Measurements from ENCODE around the gene KCNQ2.

Gene KCNQ2

GRCh38 chr20:63359164-63359934, 113.1 kb downstream of the KCNQ2 start:
- TF ChIP-seq NFIC (IDR thresholded peaks at IDR 0.05) (no peak), EP300 (IDR thresholded peaks at IDR 0.05; ENCODE audit: borderline replicate concordance) (no peak), EGR1 (IDR thresholded peaks at IDR 0.05) (no peak), FOXM1 (IDR thresholded peaks at IDR 0.05; ENCODE audit: borderline replicate concordance, low read depth) (no peak), ZBTB7A (IDR thresholded peaks at IDR 0.05; ENCODE audit: low read depth) (no peak), CREB1 (IDR thresholded peaks at IDR 0.05; ENCODE audit: low read depth) (no peak), YY1 (IDR thresholded peaks at IDR 0.05; ENCODE audit: low read depth) (no peak), USF1 (IDR thresholded peaks at IDR 0.05) (no peak), TEAD4 (IDR thresholded peaks at IDR 0.05) (no peak)
- TF ChIP-seq, protein P1, sequence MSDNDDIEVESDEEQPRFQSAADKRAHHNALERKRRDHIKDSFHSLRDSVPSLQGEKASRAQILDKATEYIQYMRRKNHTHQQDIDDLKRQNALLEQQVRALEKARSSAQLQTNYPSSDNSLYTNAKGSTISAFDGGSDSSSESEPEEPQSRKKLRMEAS (IDR thresholded peaks at IDR 0.05), result no peak

GRCh38 chr20:63357921-63358905, 114.2 kb downstream of the KCNQ2 start:
- TF ChIP-seq TCF12 (IDR thresholded peaks at IDR 0.05; ENCODE audit: low read depth) (peak; percentile 58), FOXM1 (IDR thresholded peaks at IDR 0.05; ENCODE audit: borderline replicate concordance, low read depth) (no peak), NFIC (IDR thresholded peaks at IDR 0.05) (peak; percentile 90), YY1 (IDR thresholded peaks at IDR 0.05; ENCODE audit: low read depth) (0 out of 2 replicates have a peak, but pooled peaks have one; percentile 32), EP300 (IDR thresholded peaks at IDR 0.05; ENCODE audit: borderline replicate concordance) (peak; percentile 58), TAF1 (IDR thresholded peaks at IDR 0.05; ENCODE audit: low read depth) (no peak)
- TF ChIP-seq, protein P1 (IDR thresholded peaks at IDR 0.05), result 0 out of 2 replicates have a peak, but pooled peaks have one; percentile 21

DNA sequence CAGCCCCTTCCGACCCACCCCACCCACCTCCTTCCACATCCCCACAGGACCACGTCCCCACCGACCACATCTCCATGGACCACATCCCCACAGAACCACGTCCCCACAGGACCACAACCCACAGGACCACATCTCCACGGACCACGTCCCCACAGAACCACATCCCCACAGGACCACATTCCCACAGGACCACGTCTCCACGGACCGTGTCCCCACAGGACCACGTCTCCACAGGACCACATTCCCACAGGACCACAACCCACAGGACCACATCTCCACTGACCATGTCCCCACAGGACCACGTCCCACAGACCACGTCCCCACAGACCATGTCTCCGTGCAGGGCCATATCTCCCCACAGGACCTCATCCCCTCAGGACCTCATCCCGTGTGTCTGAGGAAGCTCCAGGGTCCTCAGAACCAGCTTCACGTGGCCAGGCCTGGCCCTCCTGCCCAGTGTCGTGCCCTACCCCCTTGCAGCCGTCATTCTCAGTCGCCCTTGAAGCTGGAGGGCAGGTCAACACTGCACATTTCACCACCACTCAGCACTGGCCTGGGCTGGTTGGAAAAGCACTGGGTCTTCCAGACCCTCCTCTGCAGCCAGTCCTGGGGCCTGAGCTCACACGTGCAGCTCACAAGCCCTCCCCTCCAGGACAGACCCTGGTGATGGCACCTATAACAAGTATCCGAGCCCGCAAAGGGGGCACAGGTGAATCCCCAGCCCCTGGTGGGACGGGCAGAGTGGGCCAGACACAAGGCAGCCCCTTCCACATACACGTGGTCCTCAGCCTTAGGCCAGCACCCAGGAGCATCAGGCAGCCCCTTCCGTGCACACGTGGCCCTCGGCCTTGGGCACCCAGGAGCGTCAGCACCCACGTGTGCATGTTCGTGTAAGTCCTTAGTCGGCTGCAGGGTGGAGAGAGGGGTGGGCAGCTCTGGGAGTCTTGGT, 115.2 kb downstream of the KCNQ2 start:
- no peak for TF ChIP-seq RAD21 (IDR thresholded peaks at IDR 0.05; ENCODE audit: low read depth)
- TF ChIP-seq USF1 (IDR thresholded peaks at IDR 0.05), result no peak
- TF ChIP-seq ZBTB7A (IDR thresholded peaks at IDR 0.05; ENCODE audit: low read depth), result no peak
- no peak for TF ChIP-seq CREB1 (IDR thresholded peaks at IDR 0.05; ENCODE audit: low read depth)
- no peak for TF ChIP-seq FOXM1 (IDR thresholded peaks at IDR 0.05; ENCODE audit: borderline replicate concordance, low read depth)
- TF ChIP-seq EP300 (IDR thresholded peaks at IDR 0.05; ENCODE audit: borderline replicate concordance), result no peak
- TF ChIP-seq YY1 (IDR thresholded peaks at IDR 0.05; ENCODE audit: low read depth), result no peak

DNA sequence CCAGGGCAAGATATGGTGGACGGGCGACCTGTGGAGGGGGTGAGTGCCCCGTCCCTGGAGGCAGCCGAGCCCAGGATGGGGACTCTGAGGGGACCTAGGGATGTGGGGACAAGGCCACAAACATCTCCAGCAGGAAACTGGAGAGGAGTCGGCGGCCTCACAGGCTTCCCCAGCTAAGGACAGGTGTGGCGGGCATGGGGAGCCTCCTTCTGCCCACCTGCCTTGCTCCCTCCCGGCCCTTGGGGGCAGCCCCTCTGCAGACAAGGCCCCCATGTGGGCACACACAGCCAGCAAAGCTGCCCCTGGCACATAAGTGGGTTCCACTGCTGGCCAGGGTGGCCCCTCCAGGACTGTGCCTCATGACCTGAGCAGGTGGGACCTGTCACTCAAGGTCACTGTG, 115.9 kb downstream of the KCNQ2 start:
- TF ChIP-seq TEAD4 (IDR thresholded peaks at IDR 0.05), result no peak
- TF ChIP-seq, protein P1 (IDR thresholded peaks at IDR 0.05), result no peak
- TF ChIP-seq RAD21 (IDR thresholded peaks at IDR 0.05; ENCODE audit: low read depth), result no peak
- TF ChIP-seq EP300 (IDR thresholded peaks at IDR 0.05; ENCODE audit: borderline replicate concordance), result no peak
- TF ChIP-seq YY1 (IDR thresholded peaks at IDR 0.05; ENCODE audit: low read depth), result no peak
- TF ChIP-seq EGR1 (IDR thresholded peaks at IDR 0.05), result no peak

- TF ChIP-seq, protein P1 (IDR thresholded peaks at IDR 0.05), result no peak
- TF ChIP-seq CREB1 (IDR thresholded peaks at IDR 0.05; ENCODE audit: low read depth) (no peak), TAF1 (IDR thresholded peaks at IDR 0.05; ENCODE audit: low read depth) (no peak), TEAD4 (IDR thresholded peaks at IDR 0.05) (no peak), USF1 (IDR thresholded peaks at IDR 0.05) (no peak), EP300 (IDR thresholded peaks at IDR 0.05; ENCODE audit: borderline replicate concordance) (no peak), NFIC (IDR thresholded peaks at IDR 0.05) (no peak), ZBTB7A (IDR thresholded peaks at IDR 0.05; ENCODE audit: low read depth) (no peak), CEBPB (IDR thresholded peaks at IDR 0.05) (no peak), TCF12 (IDR thresholded peaks at IDR 0.05; ENCODE audit: low read depth) (no peak), RAD21 (IDR thresholded peaks at IDR 0.05; ENCODE audit: low read depth) (no peak)
- TF ChIP-seq, protein P2, sequence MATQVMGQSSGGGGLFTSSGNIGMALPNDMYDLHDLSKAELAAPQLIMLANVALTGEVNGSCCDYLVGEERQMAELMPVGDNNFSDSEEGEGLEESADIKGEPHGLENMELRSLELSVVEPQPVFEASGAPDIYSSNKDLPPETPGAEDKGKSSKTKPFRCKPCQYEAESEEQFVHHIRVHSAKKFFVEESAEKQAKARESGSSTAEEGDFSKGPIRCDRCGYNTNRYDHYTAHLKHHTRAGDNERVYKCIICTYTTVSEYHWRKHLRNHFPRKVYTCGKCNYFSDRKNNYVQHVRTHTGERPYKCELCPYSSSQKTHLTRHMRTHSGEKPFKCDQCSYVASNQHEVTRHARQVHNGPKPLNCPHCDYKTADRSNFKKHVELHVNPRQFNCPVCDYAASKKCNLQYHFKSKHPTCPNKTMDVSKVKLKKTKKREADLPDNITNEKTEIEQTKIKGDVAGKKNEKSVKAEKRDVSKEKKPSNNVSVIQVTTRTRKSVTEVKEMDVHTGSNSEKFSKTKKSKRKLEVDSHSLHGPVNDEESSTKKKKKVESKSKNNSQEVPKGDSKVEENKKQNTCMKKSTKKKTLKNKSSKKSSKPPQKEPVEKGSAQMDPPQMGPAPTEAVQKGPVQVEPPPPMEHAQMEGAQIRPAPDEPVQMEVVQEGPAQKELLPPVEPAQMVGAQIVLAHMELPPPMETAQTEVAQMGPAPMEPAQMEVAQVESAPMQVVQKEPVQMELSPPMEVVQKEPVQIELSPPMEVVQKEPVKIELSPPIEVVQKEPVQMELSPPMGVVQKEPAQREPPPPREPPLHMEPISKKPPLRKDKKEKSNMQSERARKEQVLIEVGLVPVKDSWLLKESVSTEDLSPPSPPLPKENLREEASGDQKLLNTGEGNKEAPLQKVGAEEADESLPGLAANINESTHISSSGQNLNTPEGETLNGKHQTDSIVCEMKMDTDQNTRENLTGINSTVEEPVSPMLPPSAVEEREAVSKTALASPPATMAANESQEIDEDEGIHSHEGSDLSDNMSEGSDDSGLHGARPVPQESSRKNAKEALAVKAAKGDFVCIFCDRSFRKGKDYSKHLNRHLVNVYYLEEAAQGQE (IDR thresholded peaks at IDR 0.05; ENCODE audit: low read depth), result no peak
Observed at GRCh38 chr20:63355781-63356295, 116.6 kb downstream of the KCNQ2 start.
